Measurements from ENCODE around the gene AMACR. TPM values are rescaled to one million over a fixed set of nuclear protein-coding genes. Genes with fewer than 3 reads are reported as not detected.
A peak's percentile ranks its signal among the peaks of the same experiment; 100 is the strongest.

The AMACR gene
- total RNA-seq, 1 donor from 2014 or later, result 9.8 TPM

- no peak for DNase-seq (ENCODE audit: low spot score in 2 of 2, unreplicated experiment in 2 of 2)
- Mint-ChIP-seq H3K9me3 (no peaks in the 10 kb centered on the region), H3K27me3 (ENCODE audit: low read depth) (no peaks in the 10 kb centered on the region), H3K4me3 (no peak overlapping the region), H3K27ac (peak overlapping the region; percentile 15), H3K4me1 (no peaks in the 10 kb centered on the region), H3K36me3 (peaks cover 26% of the 10 kb centered on the region)
- TF ChIP-seq CTCF (IDR thresholded peaks at IDR 0.05; ENCODE audit: unreplicated experiment), result no peak
Observed at GRCh38 chr5:34053571-34054399, 45.9 kb upstream of the AMACR start.

- Mint-ChIP-seq H3K27ac (no peak overlapping the region), H3K4me3 (no peak overlapping the region)
- TF ChIP-seq CTCF (IDR thresholded peaks at IDR 0.05; ENCODE audit: unreplicated experiment), result no peak
Observed at GRCh38 chr5:34053133-34053532, 45.3 kb upstream of the AMACR start.

GRCh38 chr5:34051374-34051980 lies 43.6 kb upstream of the AMACR start:
- TF ChIP-seq CTCF (IDR thresholded peaks at IDR 0.05; ENCODE audit: unreplicated experiment), result no peak
- Mint-ChIP-seq H3K27me3 (ENCODE audit: low read depth) (no peaks in the 10 kb centered on the region), H3K36me3 (peaks cover 26% of the 10 kb centered on the region), H3K4me1 (no peaks in the 10 kb centered on the region), H3K27ac (no peak overlapping the region), H3K9me3 (no peaks in the 10 kb centered on the region), H3K4me3 (no peak overlapping the region)
- no peak for DNase-seq (ENCODE audit: low spot score in 2 of 2, unreplicated experiment in 2 of 2)

More at GRCh38 chr5:34053133-34053532, 45.3 kb upstream of the AMACR start:
- no peak for DNase-seq (ENCODE audit: low spot score in 2 of 2, unreplicated experiment in 2 of 2)
- H3K27me3 Mint-ChIP-seq (ENCODE audit: low read depth), result no peaks in the 10 kb centered on the region
- H3K36me3 Mint-ChIP-seq, result peaks cover 26% of the 10 kb centered on the region
- H3K4me1 Mint-ChIP-seq, result no peaks in the 10 kb centered on the region
- H3K9me3 Mint-ChIP-seq, result no peaks in the 10 kb centered on the region

GRCh38 chr5:34047774-34048572 lies 40.1 kb upstream of the AMACR start:
- peaks cover 7% of the 10 kb centered on the region for H3K4me1 Mint-ChIP-seq
- H3K27me3 Mint-ChIP-seq (ENCODE audit: low read depth), result peaks cover 4% of the 10 kb centered on the region
- H3K36me3 Mint-ChIP-seq, result peaks cover 25% of the 10 kb centered on the region
- no peak overlapping the region for H3K27ac Mint-ChIP-seq
- no peak for TF ChIP-seq CTCF (IDR thresholded peaks at IDR 0.05; ENCODE audit: unreplicated experiment)
- H3K9me3 Mint-ChIP-seq, result no peaks in the 10 kb centered on the region
- no peak for DNase-seq (ENCODE audit: low spot score in 2 of 2, unreplicated experiment in 2 of 2)
- no peak overlapping the region for H3K4me3 Mint-ChIP-seq

GRCh38 chr5:34047143-34047542 lies 39.3 kb upstream of the AMACR start:
- H3K27ac Mint-ChIP-seq, result no peak overlapping the region
- no peak overlapping the region for H3K4me3 Mint-ChIP-seq
- H3K9me3 Mint-ChIP-seq, result no peaks in the 10 kb centered on the region
- H3K4me1 Mint-ChIP-seq, result peaks cover 15% of the 10 kb centered on the region
- TF ChIP-seq CTCF (IDR thresholded peaks at IDR 0.05; ENCODE audit: unreplicated experiment), result no peak
- H3K36me3 Mint-ChIP-seq, result peaks cover 25% of the 10 kb centered on the region
- no peak for DNase-seq (ENCODE audit: low spot score in 2 of 2, unreplicated experiment in 2 of 2)
- H3K27me3 Mint-ChIP-seq (ENCODE audit: low read depth), result peaks cover 4% of the 10 kb centered on the region
